ENCODE data around the gene PNPLA2.

Gene PNPLA2

DNA sequence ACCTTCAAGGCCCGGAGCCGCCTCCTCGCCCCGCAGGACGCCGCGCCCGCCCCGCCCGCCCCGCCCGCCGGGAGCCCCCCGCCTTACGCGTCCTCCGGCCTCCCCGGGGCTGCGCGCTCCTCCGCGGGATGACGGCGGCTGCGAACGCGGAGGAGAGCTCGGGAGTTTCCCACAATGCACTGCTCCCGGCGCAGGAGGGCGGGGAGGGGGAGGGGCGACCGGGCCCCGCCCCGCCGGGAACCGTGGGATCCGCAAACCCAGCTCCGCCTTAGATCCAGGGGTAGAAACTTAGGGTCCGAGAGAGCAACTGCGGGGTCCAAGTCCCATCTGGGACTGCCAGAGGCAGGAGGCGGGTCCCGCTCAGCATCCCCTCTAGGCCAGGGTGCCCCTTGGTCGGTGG, 28.8 kb upstream of the PNPLA2 start, which contains the start of gene CEND1:
Gene CEND1, minus strand, starts transcription at position 148 of the 400 bp plus-strand sequence. CDS start 1,514 bp downstream, outside the sequence.
- H3K27ac ChIP-seq: peak within 1 kb of the TSS; percentile 52

DNA sequence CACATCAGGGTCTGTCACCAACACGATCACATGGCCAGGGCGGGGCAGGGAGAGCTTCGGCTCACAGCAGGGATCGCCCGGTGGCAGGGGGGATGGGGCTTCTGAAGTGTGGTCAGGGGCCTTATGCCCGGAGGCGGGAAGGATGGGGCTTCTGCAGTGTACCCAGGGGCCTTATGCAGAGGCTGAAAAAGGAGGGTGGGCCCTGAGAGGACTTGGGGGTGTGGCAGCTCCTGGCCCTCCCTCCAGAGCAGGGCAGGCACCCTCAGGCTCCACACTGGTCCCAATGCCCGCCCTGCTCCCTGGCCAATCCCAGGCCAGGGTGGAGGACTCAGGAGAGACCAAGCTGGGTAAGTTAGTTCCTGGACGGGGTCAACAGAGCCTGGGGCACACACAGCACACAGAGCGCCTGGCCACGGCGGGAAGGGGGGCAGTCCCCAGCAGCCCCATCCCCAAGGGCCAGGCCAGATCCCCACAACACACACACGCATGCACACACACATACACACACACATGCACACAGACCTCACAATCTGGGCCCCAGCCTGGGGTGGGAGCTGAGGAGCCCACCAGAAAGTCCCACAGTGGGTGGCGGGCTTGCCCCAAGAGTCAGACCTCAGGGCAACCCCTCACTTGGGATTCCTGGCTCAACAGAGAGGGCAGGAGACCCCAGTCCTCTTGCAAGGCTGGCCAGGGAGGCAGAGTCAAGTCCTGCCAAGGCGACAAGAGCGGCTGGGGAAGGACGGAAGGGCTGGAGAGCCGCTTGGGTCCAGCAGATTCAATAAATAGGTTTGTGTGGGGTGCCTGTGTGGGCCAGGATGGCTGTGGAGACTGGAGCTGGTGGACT, 27.8 kb upstream of the PNPLA2 start:
- no peak for TF ChIP-seq ZFX (IDR thresholded peaks at IDR 0.05; ENCODE audit: borderline replicate concordance)
- TF ChIP-seq, protein P1, sequence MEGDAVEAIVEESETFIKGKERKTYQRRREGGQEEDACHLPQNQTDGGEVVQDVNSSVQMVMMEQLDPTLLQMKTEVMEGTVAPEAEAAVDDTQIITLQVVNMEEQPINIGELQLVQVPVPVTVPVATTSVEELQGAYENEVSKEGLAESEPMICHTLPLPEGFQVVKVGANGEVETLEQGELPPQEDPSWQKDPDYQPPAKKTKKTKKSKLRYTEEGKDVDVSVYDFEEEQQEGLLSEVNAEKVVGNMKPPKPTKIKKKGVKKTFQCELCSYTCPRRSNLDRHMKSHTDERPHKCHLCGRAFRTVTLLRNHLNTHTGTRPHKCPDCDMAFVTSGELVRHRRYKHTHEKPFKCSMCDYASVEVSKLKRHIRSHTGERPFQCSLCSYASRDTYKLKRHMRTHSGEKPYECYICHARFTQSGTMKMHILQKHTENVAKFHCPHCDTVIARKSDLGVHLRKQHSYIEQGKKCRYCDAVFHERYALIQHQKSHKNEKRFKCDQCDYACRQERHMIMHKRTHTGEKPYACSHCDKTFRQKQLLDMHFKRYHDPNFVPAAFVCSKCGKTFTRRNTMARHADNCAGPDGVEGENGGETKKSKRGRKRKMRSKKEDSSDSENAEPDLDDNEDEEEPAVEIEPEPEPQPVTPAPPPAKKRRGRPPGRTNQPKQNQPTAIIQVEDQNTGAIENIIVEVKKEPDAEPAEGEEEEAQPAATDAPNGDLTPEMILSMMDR (IDR thresholded peaks at IDR 0.05): no peak
- peak overlapping the region; percentile 52 for H3K27ac ChIP-seq

More for the DNA sequence above, 28.8 kb upstream of the PNPLA2 start, which contains the start of gene CEND1:
- TF ChIP-seq, protein P1 (IDR thresholded peaks at IDR 0.05): no peak
- no peak for TF ChIP-seq ZFX (IDR thresholded peaks at IDR 0.05; ENCODE audit: borderline replicate concordance)

DNA sequence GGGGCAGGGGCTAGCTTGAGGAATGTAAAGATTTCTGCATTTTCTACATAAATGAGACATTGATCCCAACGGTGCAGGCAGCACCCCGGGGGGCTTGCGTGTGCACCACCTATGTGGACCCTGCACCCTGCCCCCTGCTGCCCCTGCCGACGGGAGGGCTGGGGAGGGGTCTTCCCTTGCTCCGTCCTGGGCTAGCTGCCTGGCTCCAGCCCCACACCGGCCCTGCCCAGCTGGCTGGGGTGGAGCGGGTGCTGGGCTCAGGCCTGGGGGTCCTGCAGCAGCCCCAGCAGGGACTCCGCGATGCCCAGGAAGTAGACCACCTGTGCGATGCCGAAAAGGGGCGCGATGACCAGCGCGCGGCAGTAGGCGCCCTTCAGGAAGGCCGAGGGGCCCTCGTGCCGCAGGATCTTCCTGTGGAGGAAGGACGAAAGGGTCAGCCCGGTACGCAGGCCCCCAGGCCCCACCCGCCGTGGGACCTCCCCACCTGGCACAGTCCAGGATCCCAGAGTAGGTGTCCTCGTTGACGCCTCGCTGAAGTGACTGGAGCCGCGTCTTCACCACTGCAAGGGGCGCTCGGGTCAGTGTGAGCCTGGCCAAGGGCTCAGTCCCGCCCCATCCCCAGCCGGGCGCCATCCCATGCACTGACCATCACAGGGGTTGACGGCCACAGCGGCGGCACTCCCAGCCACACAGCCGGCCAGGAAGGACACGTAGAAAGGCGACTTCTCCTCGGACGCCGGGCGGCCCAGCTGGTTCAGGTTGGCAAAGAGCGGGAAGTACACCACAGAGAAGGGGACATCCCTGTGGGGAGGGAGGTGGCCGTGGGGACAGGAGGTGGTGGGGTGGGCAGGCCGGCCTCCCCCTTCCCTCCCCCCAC, 26.8 kb upstream of the PNPLA2 start:
- TF ChIP-seq, protein P1 (IDR thresholded peaks at IDR 0.05): no peak
- no peak for TF ChIP-seq ZFX (IDR thresholded peaks at IDR 0.05; ENCODE audit: borderline replicate concordance)
- no peak overlapping the region; the same call in 1 of the 2 replicates for H3K27ac ChIP-seq

DNA sequence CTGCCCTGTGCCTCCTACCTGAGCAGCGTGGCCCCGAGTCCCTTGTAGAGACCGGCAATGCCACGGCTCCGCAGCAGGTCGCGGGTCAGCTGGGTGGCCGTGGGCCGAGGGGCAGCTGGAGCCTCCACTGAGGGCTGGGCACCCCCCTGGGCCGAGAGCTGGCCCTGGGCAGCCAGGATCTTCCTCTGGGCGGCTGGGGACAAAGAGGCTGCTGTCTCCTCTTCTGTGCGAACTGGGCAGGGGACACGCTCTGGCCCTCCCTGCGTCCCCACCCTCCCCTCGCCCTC, 26.2 kb upstream of the PNPLA2 start:
- no peak overlapping the region for H3K27ac ChIP-seq
- TF ChIP-seq, protein P1 (IDR thresholded peaks at IDR 0.05): no peak
- no peak for TF ChIP-seq ZFX (IDR thresholded peaks at IDR 0.05; ENCODE audit: borderline replicate concordance)

DNA sequence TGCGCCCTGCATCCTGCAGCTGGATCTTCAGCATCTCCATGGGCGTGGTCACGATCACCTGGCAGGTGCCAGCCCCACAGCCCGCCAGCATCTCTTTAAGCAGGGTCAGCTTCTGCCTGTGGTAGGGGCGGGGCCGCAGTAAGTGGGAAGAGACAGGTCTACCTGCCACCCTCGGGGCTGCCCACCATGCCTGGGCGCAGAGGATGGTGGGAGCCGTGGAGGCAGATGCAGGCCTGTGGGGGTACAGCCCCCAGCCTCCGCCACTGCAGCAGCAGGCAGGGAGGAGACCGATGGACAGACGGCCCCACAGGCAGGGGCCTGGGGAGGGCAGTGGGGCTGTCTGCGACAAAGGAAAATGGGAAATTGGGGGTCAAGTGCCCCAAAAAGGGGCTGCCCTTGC, 25.8 kb upstream of the PNPLA2 start:
- H3K27ac ChIP-seq: no peak overlapping the region
- TF ChIP-seq, protein P1 (IDR thresholded peaks at IDR 0.05): no peak
- no peak for TF ChIP-seq ZFX (IDR thresholded peaks at IDR 0.05; ENCODE audit: borderline replicate concordance)

DNA sequence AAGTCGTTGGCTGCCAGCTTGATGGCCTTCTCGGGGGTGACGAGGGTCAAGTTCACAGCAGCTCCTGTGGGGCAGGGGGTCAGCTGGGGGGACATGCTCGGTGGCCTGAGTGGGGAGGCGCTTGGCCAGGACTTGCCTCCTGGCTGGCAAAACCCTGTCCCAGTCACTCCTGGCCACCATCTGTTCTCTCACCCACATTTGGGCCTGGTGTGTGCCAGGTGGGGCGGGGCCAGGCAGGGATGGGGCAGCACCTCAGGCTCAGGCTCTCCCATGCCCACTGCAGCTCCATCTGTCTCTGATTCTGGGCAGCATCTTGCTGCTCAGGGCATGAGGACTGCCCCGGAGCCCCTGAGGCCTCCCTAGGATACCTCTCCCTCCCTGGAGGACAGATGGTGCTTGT, 25.2 kb upstream of the PNPLA2 start:
- H3K27ac ChIP-seq: no peak overlapping the region
- TF ChIP-seq, protein P1 (IDR thresholded peaks at IDR 0.05): no peak
- TF ChIP-seq ZFX (IDR thresholded peaks at IDR 0.05; ENCODE audit: borderline replicate concordance): no peak
